GM12878 (cell line): ENCODE measurements around the gene PARPBP. TPM values are rescaled to one million over a fixed set of nuclear protein-coding genes. Genes with fewer than 3 reads are reported as not detected.

ENCODE experiments used
- ATAC-seq: fragments of 200-7000 bp; cut with Tn5 transposase; 3 replicates; pipeline ENCODE4 v1.9.1; 2020; ENCODE audit warnings: mild to moderate bottlenecking, moderate library complexity
- BruUV-seq: library from RNA; stranded (reverse); fragments of 400-500 nt; replicated peaks from 2 replicates; lab custom pipeline; 2021; lab: Mats Ljungman, UMichigan
- CTCF ChIA-PET: fragments of 300-600 bp; sonication (Branson Sonifier 250); formaldehyde crosslinking; extraction: SDS; loops from one replicate; lab custom pipeline; 2021; ENCODE audit warnings: inconsistent platforms; lab: Yijun Ruan, JAX
- POLR2A ChIA-PET: fragments of 350-600 bp; formaldehyde crosslinking; extraction: SDS; loops from one replicate; lab custom pipeline; 2021; ENCODE audit warnings: inconsistent platforms; lab: Charles Lee
- RAD21 ChIA-PET: fragments of 300-600 bp; sonication (Branson Sonifier 250); formaldehyde crosslinking; loops from one replicate; lab custom pipeline; 2023; ENCODE audit warnings: antibody characterized with exemption; ENCODE audit not compliant: unreplicated experiment; lab: Charles Lee
- SMC1A ChIA-PET: fragments of 300-600 bp; sonication (Branson Sonifier 250); formaldehyde crosslinking; loops from one replicate; lab custom pipeline; 2023; ENCODE audit not compliant: unreplicated experiment, uncharacterized antibody; lab: Charles Lee
- DNase-seq: peaks from one replicate; pipeline ENCODE4 v3.0.0-alpha.2; 2011; ENCODE audit warnings: low read depth, low spot score
- FAIRE-seq: peaks from 3 replicates; lab custom pipeline; 2011; peaks lifted over from hg19 to GRCh38; lab: Jason Lieb, UNC
- H2AFZ ChIP-seq: 2 replicates; pipeline ENCODE4 v1.6.0; 2011; ENCODE audit warnings: low read depth, low read length, control low read depth; ENCODE audit not compliant: control insufficient read depth
- H3K27ac ChIP-seq: 2 replicates; pipeline ENCODE4 v1.5.1; 2011; ENCODE audit warnings: control low read depth; ENCODE audit not compliant: control insufficient read depth, insufficient read depth
- H3K27me3 ChIP-seq, 2 experiments: replicated peaks in 1 of 2; 2 replicates each; pipeline versions ENCODE4 v1.6.0 to v1.6.1; 2011; ENCODE audit warnings: low read length in 1 of 2; ENCODE audit not compliant: control insufficient read depth in 2 of 2, insufficient read depth in 2 of 2
- H3K36me3 ChIP-seq, 2 experiments: 2 replicates each; pipeline ENCODE4 v1.5.1; 2011; ENCODE audit warnings: low read length in 1 of 2; ENCODE audit not compliant: control insufficient read depth in 2 of 2, insufficient read depth in 2 of 2
- H3K4me1 ChIP-seq: 2 replicates; pipeline ENCODE4 v1.6.1; 2011; ENCODE audit warnings: mild to moderate bottlenecking, low read length, moderate library complexity, mixed read lengths; ENCODE audit not compliant: control insufficient read depth, insufficient read depth
- H3K4me2 ChIP-seq: 2 replicates; pipeline ENCODE4 v1.6.0; 2011; ENCODE audit warnings: control low read depth; ENCODE audit not compliant: control insufficient read depth, insufficient read depth
- H3K4me3 ChIP-seq: fragments of 200-600 bp; sonication (generic); 2 replicates; pipeline ENCODE4 v1.5.1; 2016
- H3K79me2 ChIP-seq: 2 replicates; pipeline ENCODE4 v1.6.0; 2011; ENCODE audit warnings: low read length; ENCODE audit not compliant: control insufficient read depth, insufficient read depth
- H3K9ac ChIP-seq: 2 replicates; pipeline ENCODE4 v1.8.0; 2011; ENCODE audit warnings: low read length, control low read depth, mixed read lengths; ENCODE audit not compliant: control insufficient read depth, insufficient read depth
- H3K9me3 ChIP-seq: replicated peaks from 3 replicates; pipeline ENCODE4 v1.5.1; 2011; ENCODE audit warnings: mild to moderate bottlenecking, low read length; ENCODE audit not compliant: control insufficient read depth, insufficient read depth
- H4K20me1 ChIP-seq: 2 replicates; pipeline ENCODE4 v1.6.0; 2011; ENCODE audit not compliant: control insufficient read depth, insufficient read depth
- ATF7 ChIP-seq: fragments of 450-650 bp; IDR thresholded peaks from 2 replicates; pipeline ENCODE4 v1.6.1; 2016; ENCODE audit warnings: low read depth, mild to moderate bottlenecking
- BCL11A ChIP-seq: IDR thresholded peaks from 2 replicates; pipeline ENCODE4 v1.6.1; 2011; ENCODE audit warnings: low read depth, low read length
- CBX3 ChIP-seq: fragments of 200-600 bp; sonication (generic); IDR thresholded peaks from 2 replicates; pipeline ENCODE4 v1.6.1; 2016; ENCODE audit warnings: low read depth, borderline replicate concordance
- CBX5 ChIP-seq: sonication (generic); IDR thresholded peaks from 2 replicates; pipeline ENCODE4 v1.6.1; 2016; ENCODE audit warnings: low read depth, moderate library complexity, mild to moderate bottlenecking, inconsistent platforms
- FOS ChIP-seq: IDR thresholded peaks from 3 replicates; pipeline ENCODE4 v1.6.1; 2011; ENCODE audit warnings: borderline replicate concordance; ENCODE audit not compliant: insufficient read length; ENCODE audit errors: extremely low read depth
- MTA2 ChIP-seq: fragments of 450-650 bp; IDR thresholded peaks from 2 replicates; pipeline ENCODE4 v1.6.1; 2016; ENCODE audit warnings: low read depth, mild to moderate bottlenecking, moderate library complexity
- NBN ChIP-seq: fragments of 450-650 bp; IDR thresholded peaks from 2 replicates; pipeline ENCODE4 v1.6.1; 2016
- NR2F1 ChIP-seq: fragments of 450-650 bp; conservative IDR thresholded peaks from 2 replicates; pipeline ENCODE4 v1.6.1; 2017; ENCODE audit warnings: mild to moderate bottlenecking
- PML ChIP-seq: IDR thresholded peaks from 2 replicates; pipeline ENCODE4 v1.6.1; 2012; ENCODE audit warnings: low read length, inconsistent platforms
- SKIL ChIP-seq: fragments of 450-650 bp; IDR thresholded peaks from 2 replicates; pipeline ENCODE4 v1.6.1; 2017; ENCODE audit warnings: mild to moderate bottlenecking, low read depth, inconsistent platforms; ENCODE audit not compliant: poor library complexity, severe bottlenecking
- YBX1 ChIP-seq: fragments of 450-650 bp; IDR thresholded peaks from 2 replicates; pipeline ENCODE4 v1.6.1; 2016; ENCODE audit warnings: antibody characterized with exemption
- ZNF207 ChIP-seq: fragments of 450-650 bp; IDR thresholded peaks from 2 replicates; pipeline ENCODE4 v1.6.1; 2014; ENCODE audit warnings: antibody characterized with exemption, mild to moderate bottlenecking, borderline replicate concordance
- ZNF217 ChIP-seq: fragments of 450-650 bp; IDR thresholded peaks from 2 replicates; pipeline ENCODE4 v1.6.1; 2017; ENCODE audit warnings: antibody characterized with exemption, mild to moderate bottlenecking
- WGBS: methylation state at CpG from one replicate; pipeline ENCODE4 v1.1.6; 2016; ENCODE audit warnings: low lambda C conversion rate; ENCODE audit not compliant: insufficient replicate concordance, insufficient coverage; ENCODE audit errors: missing lambda C conversion rate; 5-methylcytosine and 5-hydroxymethylcytosine counted together
- in situ Hi-C: fragments of 300-500 bp; cut with MboI; formaldehyde crosslinking; loops from 9 replicates; pipeline ENCODE4 v1.14.3; 2018; ENCODE audit warnings: mixed read lengths
- intact Hi-C: fragments of 100-400 bp; cut with micrococcal nuclease; formaldehyde crosslinking; loops from one replicate; pipeline ENCODE4 v1.14.2; 2022; ENCODE audit not compliant: unreplicated experiment
- polyA plus RNA-seq, 11 experiments: library from polyadenylated mRNA; depleted of rRNA in 4 of 11; unstranded in 6 of 11; stranded (reverse) in 5 of 11; fragments of >200 nt; fragmentation: Nextera tagmentation in 4 of 11; fragmentation: Illumina TruSeq in 1 of 11; extraction: Ambion mirVana in 4 of 11; extraction: Trizol in 1 of 11; gene quantifications; 1 replicate in 1 of 11; 2 replicates in 10 of 11; pipeline versions ENCODE4 v1.2.1 to v1.2.3, GENCODE V29; 2011 to 2016; ENCODE audit warnings: inconsistent platforms in 2 of 11, missing spikeins in 2 of 11, low read depth in 1 of 11
- total RNA-seq, 4 experiments: library from RNA; depleted of rRNA in 3 of 4; stranded (reverse); fragments of >200 nt in 3 of 4; fragmentation: Illumina TruSeq in 1 of 4; extraction: Trizol in 1 of 4; gene quantifications; 2 replicates each; pipeline versions ENCODE4 v1.2.1 to v1.2.3, GENCODE V29; 2013 to 2021
- TF ChIP-seq, protein P1 (sequence below): fragments of 450-650 bp; IDR thresholded peaks from 2 replicates; pipeline ENCODE4 v1.6.1; 2016; ENCODE audit warnings: mild to moderate bottlenecking
- TF ChIP-seq, protein P2 (sequence below): IDR thresholded peaks from 2 replicates; pipeline ENCODE4 v1.6.1; 2011; ENCODE audit warnings: mild to moderate bottlenecking, low read depth, low read length, moderate library complexity; ENCODE audit not compliant: insufficient replicate concordance

PARPBP gene
- total and polyA plus RNA-seq, 10 of the 15 experiments (the other 5 are each of a cell fraction or from before 2014, with no cell fraction given): 20.3 to 57.7 (median 32.4) TPM

GRCh38 chr12:102120564-102120873 lies 536 bp downstream of the PARPBP start (continued):
- no peak for TF ChIP-seq ZNF217
- TF ChIP-seq YBX1: no peak

DNA sequence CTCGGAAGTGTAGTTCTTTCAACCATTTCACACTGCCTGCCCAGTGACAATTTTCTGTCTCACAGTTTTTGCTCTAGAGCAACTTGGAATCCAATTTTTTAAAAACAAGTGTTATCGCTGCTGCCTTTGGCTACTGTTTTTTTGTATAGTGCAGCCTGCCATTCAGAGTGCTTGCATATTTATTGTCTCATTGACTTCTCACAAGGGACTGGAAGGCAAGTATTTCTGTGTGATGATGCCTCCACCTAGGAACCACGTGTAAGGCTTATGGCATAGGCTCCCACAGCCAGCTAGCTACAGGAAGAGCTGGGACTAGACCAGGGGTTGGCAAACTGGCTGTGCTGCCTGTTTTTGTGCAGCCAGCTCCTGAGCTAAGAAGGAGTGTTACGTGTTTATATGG lies 903 bp downstream of the PARPBP start:
- H3K9me3 ChIP-seq: no peaks in the 10 kb centered on the region
- peak overlapping the region; percentile 88 for H3K4me3 ChIP-seq
- ChIA-PET POLR2A (interaction anchor here (0.6 to 1.5 kb wide), 8 partner anchors 23 to 1421 kb away, joined by 3 to 9 read pairs (median 4); partner anchors contain the start of gene WASHC3), SMC1A (interaction anchor here (0.6 to 2.4 kb wide), 11 partner anchors 11 to 363 kb away, joined by 3 to 8 read pairs (median 4); partner anchors contain the start of gene WASHC3), CTCF (interaction anchor here (0.8 to 2.9 kb wide), 6 partner anchors 11 to 619 kb away, joined by 3 to 10 read pairs (median 6); no protein-coding TSS in a partner anchor), RAD21 (interaction anchor here (0.7 to 2.0 kb wide), 7 partner anchors 20 to 423 kb away, joined by 3 to 5 read pairs (median 3); no protein-coding TSS in a partner anchor)
- peaks cover 53% of the 10 kb centered on the region for H3K79me2 ChIP-seq
- WGBS: 1% methylated on average over 4 of the region's 4 CpGs
- H3K4me1 ChIP-seq: no peaks in the 10 kb centered on the region
- peak overlapping the region; percentile 53 for H3K4me2 ChIP-seq
- TF ChIP-seq BCL11A: no peak
- TF ChIP-seq, protein P1, sequence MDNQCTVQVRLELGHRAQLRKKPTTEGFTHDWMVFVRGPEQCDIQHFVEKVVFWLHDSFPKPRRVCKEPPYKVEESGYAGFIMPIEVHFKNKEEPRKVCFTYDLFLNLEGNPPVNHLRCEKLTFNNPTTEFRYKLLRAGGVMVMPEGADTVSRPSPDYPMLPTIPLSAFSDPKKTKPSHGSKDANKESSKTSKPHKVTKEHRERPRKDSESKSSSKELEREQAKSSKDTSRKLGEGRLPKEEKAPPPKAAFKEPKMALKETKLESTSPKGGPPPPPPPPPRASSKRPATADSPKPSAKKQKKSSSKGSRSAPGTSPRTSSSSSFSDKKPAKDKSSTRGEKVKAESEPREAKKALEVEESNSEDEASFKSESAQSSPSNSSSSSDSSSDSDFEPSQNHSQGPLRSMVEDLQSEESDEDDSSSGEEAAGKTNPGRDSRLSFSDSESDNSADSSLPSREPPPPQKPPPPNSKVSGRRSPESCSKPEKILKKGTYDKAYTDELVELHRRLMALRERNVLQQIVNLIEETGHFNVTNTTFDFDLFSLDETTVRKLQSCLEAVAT: no peak
- TF ChIP-seq ATF7: no peak
- TF ChIP-seq, protein P2, sequence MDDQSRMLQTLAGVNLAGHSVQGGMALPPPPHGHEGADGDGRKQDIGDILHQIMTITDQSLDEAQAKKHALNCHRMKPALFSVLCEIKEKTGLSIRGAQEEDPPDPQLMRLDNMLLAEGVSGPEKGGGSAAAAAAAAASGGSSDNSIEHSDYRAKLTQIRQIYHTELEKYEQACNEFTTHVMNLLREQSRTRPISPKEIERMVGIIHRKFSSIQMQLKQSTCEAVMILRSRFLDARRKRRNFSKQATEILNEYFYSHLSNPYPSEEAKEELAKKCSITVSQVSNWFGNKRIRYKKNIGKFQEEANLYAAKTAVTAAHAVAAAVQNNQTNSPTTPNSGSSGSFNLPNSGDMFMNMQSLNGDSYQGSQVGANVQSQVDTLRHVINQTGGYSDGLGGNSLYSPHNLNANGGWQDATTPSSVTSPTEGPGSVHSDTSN: no peak
- TF ChIP-seq NBN: no peak
- TF ChIP-seq SKIL: no peak
- TF ChIP-seq NR2F1: no peak
- TF ChIP-seq FOS: no peak
- no peak for TF ChIP-seq CBX5
- TF ChIP-seq ZNF207: no peak
- TF ChIP-seq CBX3: no peak
- TF ChIP-seq PML: no peak
- no peak for TF ChIP-seq MTA2
- H3K27me3 ChIP-seq: no peaks in the 10 kb centered on the region
- in situ Hi-C loops: no loop called here
- peak overlapping the region; percentile 75 for H3K9ac ChIP-seq
- H4K20me1 ChIP-seq: no peaks in the 10 kb centered on the region
- BruUV-seq: no TSS peak
- H3K27ac ChIP-seq: peak overlapping the region; percentile 86
- ATAC-seq (peak; percentile 36), FAIRE-seq (peak; percentile 27), DNase-seq (no peak)
- peaks cover 0 to 4% of the 10 kb centered on the region in 2 experiments; a peak in 2 of 4 replicates for H3K36me3 ChIP-seq
- peak overlapping the region; percentile 9 for H2AFZ ChIP-seq
- intact Hi-C loops: loop anchor here (5.0 kb wide), 3 partner anchors 59 to 361 kb away; partner anchors contain the start of genes IGF1 and WASHC3
